ENCODE measurements around the gene TCERG1L. TPM values are rescaled to one million over a fixed set of nuclear protein-coding genes. Genes with fewer than 3 reads are reported as not detected.

The TCERG1L gene
- total RNA-seq, 1 experiment from 2014 or later: not detected

- Histone ChIP-seq H3K4me1 (ENCODE audit: control insufficient read depth, insufficient read depth, low read length) (no peaks in the 10 kb centered on the region), H3K9me3 (ENCODE audit: control insufficient read depth, insufficient read depth, low read depth, low read length) (no peaks in the 10 kb centered on the region), H3K27ac (ENCODE audit: low read length) (no peak overlapping the region), H3K27me3 (ENCODE audit: control insufficient read depth, insufficient read depth, low read length) (peaks cover 24% of the 10 kb centered on the region; the same call in 1 of the 2 replicates), H3K4me3 (ENCODE audit: low read depth in 2 of 2, low read length in 2 of 2) (no peak overlapping the region), H3K36me3 (ENCODE audit: control insufficient read depth, insufficient read depth, low read length) (no peaks in the 10 kb centered on the region)
- intact Hi-C loops (cut with micrococcal nuclease; ENCODE audit: unreplicated experiment): no loop called here
- TF ChIP-seq TCF7L2 (IDR thresholded peaks at IDR 0.05; ENCODE audit: low read depth, low read length) (no peak), SIN3A (IDR thresholded peaks at IDR 0.05; ENCODE audit: borderline replicate concordance, insufficient read depth, low read depth, low read length) (no peak), CTCF (IDR thresholded peaks at IDR 0.05) (no peak), REST (IDR thresholded peaks at IDR 0.05; ENCODE audit: insufficient read depth in 1 of 2, low read depth in 2 of 2, low read length in 1 of 2) (no peak), POLR2AphosphoS5 (IDR thresholded peaks at IDR 0.05; ENCODE audit: low read depth, low read length) (no peak)
- BruUV-seq (replicated peaks): no TSS peak
- ATAC-seq: no peak
- ChIA-PET CTCF (no interaction called here), POLR2A (no interaction called here)
- in situ Hi-C loops (cut with HindIII; ENCODE audit: low pct_unique_long_range_greater_than_20kb, low sequenced_read_pairs): no loop called here
- no peak for DNase-seq (ENCODE audit: low read depth, low spot score)
Measured at GRCh38 chr10:131261890-131262475, 49.5 kb downstream of the TCERG1L start.

- H3K27me3 ChIP-seq (ENCODE audit: control insufficient read depth, insufficient read depth, low read length): peaks cover 28% of the 10 kb centered on the region
- no peak for ATAC-seq
Measured at GRCh38 chr10:131260452-131261211, 50.9 kb downstream of the TCERG1L start.

More at GRCh38 chr10:131260452-131261211, 50.9 kb downstream of the TCERG1L start:
- in situ Hi-C loops (cut with HindIII; ENCODE audit: low pct_unique_long_range_greater_than_20kb, low sequenced_read_pairs) (no loop called here), intact Hi-C loops (cut with micrococcal nuclease; ENCODE audit: unreplicated experiment) (no loop called here)
- no TSS peak for BruUV-seq (replicated peaks)
- ChIA-PET POLR2A (no interaction called here), CTCF (no interaction called here)
- H3K27ac ChIP-seq (ENCODE audit: low read length): no peak overlapping the region
- no peaks in the 10 kb centered on the region for H3K4me1 ChIP-seq (ENCODE audit: control insufficient read depth, insufficient read depth, low read length)
- DNase-seq (ENCODE audit: low read depth, low spot score): no peak
- H3K36me3 ChIP-seq (ENCODE audit: control insufficient read depth, insufficient read depth, low read length): no peaks in the 10 kb centered on the region
- H3K4me3 ChIP-seq (ENCODE audit: low read depth in 2 of 2, low read length in 2 of 2): no peak overlapping the region
- no peak for TF ChIP-seq SIN3A (IDR thresholded peaks at IDR 0.05; ENCODE audit: borderline replicate concordance, insufficient read depth, low read depth, low read length)
- no peak for TF ChIP-seq TCF7L2 (IDR thresholded peaks at IDR 0.05; ENCODE audit: low read depth, low read length)
- no peak for TF ChIP-seq POLR2AphosphoS5 (IDR thresholded peaks at IDR 0.05; ENCODE audit: low read depth, low read length)
- no peak for TF ChIP-seq REST (IDR thresholded peaks at IDR 0.05; ENCODE audit: insufficient read depth in 1 of 2, low read depth in 2 of 2, low read length in 1 of 2)
- TF ChIP-seq CTCF (IDR thresholded peaks at IDR 0.05): no peak
- no peaks in the 10 kb centered on the region for H3K9me3 ChIP-seq (ENCODE audit: control insufficient read depth, insufficient read depth, low read depth, low read length)

Measured in Panc1 (cell line).